Effector CD8-positive, alpha-beta T cell (primary cell): ENCODE results near the gene INPP4A.

ENCODE experiments used
- DNase-seq: peaks from one replicate; lab custom pipeline; 2025; lab: John Stamatoyannopoulos, UW

The INPP4A gene

GRCh38 chr2:98476192-98476868, 31.7 kb downstream of the INPP4A start:
- DNase-seq, result no peak

GRCh38 chr2:98477036-98477435, 32.4 kb downstream of the INPP4A start:
- no peak for DNase-seq

DNA sequence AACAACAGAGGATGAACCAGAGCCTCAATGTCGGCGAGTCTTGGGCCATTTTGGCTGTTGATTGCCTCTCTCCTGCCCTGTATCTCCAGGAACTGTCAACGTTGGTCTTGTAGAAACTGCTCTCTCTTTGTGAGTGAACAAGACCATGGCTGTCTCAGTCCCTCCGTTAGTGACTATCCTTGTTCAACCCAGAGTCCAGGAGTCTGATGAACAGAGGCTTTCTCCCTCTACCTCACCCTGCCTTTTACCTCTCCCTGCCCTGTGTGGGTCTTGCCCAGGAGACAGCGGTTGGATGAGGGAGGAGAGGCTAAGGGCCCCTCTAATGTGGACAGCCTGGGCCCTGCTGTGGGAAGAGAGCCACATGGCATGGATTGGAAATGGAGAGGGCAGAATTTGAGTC, 32.8 kb downstream of the INPP4A start:
- no peak for DNase-seq

GRCh38 chr2:98478088-98478551, 33.5 kb downstream of the INPP4A start:
- no peak for DNase-seq

GRCh38 chr2:98478907-98479306, 34.2 kb downstream of the INPP4A start:
- no peak for DNase-seq

- no peak for DNase-seq
Observed at GRCh38 chr2:98479371-98479770, 34.7 kb downstream of the INPP4A start.

GRCh38 chr2:98479959-98480524, 35.4 kb downstream of the INPP4A start:
- no peak for DNase-seq

- no peak for DNase-seq
Observed at GRCh38 chr2:98480598-98480997, 35.9 kb downstream of the INPP4A start.

DNA sequence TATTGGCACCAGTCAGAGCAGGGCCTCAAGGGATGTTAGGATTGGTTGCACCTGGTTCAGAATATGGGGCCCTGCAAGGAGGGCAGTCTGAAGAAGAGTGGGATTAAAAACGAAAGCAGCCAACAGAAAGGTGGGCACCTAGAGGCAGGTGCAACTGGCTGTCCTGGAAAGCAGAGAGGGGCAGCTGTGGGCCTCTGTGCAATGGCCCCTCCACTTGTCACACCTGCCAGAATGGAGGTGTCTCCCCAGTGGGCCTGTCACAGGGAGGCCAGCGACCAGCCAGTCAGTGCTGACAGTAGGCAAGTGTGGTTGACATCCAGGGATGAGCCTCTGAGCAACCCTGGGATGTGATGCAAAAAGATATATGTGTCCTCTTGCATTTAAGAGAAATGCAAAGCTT, 37.7 kb downstream of the INPP4A start:
- DNase-seq, result no peak

GRCh38 chr2:98483257-98483861, 38.7 kb downstream of the INPP4A start:
- DNase-seq, result no peak

DNA sequence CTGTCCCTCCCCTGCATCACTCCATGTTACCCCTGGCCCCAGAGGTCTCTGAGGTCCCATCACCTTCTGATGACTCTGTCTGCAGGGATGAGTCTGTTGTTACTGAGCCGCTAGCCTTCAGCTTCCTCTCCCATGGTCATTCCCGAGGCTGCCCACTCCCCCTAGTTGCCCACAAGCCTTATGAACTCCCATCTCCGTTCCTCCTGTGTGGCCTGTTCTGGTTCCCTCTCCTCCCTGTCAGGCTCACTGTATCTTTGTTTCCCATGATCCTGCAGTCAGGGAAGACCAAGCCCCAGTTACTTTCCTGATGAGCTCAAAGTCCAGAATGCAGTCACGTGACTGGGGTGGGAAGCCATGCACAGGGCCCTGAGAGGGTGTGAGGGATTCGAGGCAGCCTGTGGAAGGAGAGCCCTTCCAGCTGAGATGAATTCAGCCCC, 39.5 kb downstream of the INPP4A start:
- DNase-seq, result no peak

DNA sequence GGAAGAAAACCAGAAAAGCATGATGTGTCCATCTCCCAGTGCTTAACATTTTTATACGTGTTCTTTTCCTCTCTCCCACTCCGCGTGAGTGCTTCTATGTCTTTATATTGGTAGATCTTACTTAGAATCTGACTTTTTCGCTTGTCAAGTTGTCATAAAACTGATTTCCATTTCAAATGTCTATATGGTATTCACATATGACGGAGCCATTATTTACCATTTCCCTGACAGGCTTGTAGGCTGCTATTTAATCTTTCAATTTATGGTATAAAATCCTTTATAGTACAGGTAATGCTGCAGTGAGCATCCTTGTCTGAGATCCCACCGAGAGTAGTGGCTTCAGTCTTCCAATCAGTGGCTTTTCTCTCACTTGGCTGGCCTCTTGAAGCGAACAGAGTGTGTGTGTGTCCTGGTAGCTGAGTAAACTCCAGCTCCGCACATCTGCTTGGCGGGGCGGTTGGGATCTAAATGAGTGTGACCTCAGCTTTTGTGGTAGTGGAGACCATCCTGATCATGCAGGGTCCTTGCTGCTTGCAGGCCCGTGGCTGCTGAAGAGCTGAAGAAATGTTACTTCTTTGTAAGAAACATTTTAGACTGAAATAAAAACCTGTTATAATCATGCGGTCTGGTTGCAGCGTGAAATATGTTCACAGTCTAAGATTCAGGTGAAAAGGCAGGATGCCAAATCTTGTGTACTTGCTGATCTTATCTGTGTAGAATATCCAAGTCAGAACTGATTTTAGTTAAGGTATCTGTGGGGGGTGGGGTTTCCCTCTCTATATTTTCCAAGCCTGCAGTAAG, 40.2 kb downstream of the INPP4A start:
- DNase-seq, result no peak

DNA sequence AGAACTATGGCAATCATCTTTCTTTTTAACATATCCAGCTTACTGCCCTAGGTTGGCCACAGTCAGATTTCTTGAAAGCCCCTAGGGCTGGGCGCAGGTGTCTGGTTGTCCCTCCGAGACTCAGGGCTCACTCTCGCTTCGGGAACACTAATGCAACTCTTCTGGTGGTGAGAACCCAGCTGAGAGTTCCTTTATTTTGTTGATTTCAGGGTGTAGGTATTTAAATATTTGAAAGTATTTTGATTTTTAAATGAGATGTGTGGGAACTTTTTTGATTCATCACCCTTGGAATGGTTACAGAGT, 40.7 kb downstream of the INPP4A start:
- DNase-seq, result no peak

- no peak for DNase-seq
Observed at GRCh38 chr2:98486374-98486981, 41.8 kb downstream of the INPP4A start.

DNA sequence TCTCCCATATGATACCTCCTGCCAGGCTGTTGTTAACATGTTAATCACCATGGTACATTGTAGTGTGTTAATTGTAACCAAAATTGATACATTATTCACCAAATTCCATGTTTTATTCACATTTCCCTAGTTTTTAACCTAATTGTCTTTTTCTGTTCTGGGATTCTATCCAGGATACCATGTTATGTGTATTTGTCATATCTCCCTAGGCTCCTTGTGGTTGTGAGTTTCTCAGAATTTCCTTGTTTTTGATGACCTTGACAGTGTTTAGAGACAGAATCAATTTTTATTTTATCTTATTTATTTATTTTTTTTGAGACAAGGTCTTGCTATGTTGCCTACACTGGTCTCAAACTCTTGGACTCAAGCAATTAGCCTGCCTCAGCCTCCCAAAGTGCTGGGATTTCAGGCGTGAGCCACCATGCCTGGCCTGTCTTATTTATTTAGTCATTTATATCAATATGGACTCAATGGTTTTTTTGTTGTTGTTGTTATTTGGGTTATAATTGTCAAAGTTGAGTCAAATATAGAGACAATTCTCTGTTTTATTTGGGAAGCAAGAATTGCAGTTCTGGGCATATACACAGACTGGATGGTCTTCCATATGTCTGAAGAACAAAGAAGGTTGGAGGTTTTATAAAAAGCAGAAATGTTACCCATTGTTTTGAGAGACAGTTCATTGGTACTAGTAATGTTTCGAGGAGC, 42.6 kb downstream of the INPP4A start:
- DNase-seq, result no peak

- peak; percentile 25 for DNase-seq
Observed at GRCh38 chr2:98487806-98488189, 43.1 kb downstream of the INPP4A start.

DNA sequence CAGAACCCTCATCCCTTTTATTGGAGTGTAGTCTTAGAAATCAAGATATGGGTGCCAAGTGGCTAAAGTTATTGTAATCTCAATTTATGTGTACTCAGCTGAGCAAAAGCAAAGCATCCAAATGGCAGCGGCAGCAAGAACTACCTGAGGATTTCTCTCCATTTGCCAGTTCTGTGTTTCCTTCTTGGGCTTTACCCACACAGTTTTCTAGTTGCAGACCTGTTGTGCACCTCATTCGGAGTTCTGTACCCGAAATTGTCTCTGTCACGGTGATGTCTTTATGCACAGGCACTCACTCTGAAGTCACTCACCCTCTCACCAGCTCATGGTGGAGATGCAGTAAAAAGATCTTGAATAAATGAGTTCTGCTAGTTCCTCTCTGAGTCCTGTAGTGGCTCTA, 43.6 kb downstream of the INPP4A start:
- no peak for DNase-seq

GRCh38 chr2:98489486-98489885, 44.8 kb downstream of the INPP4A start:
- no peak for DNase-seq

GRCh38 chr2:98489971-98490962, 45.6 kb downstream of the INPP4A start:
- no peak for DNase-seq

DNA sequence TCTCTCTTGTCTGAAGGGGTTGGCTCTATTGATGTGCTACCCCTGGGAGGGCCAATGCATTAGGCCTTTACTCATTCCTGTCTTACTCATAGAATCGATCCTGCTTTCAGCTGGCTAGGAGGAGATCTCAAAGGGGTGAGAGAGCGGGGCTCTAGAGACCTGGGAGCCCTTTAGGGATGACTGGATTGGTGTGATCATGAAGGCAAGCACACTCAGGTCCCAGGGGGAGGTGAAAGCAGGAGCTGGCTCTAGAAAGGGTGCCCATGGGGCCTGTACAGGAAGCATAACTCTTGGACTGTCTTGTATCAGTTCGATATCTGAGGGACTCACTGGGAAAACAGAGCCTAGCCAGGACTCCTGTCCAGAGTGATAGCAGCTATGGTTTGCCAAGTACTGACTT, 47.8 kb downstream of the INPP4A start:
- DNase-seq, result no peak

- DNase-seq, result no peak
Observed at GRCh38 chr2:98494699-98495098, 50.0 kb downstream of the INPP4A start.
